Ascending aorta (tissue), 2 donors: ENCODE results near the gene KLK5. TPM values are rescaled to one million over a fixed set of nuclear protein-coding genes. Genes with fewer than 3 reads are reported as not detected.
"Not testable (repeated sequence)": the region's sequence is repeated elsewhere in the genome, so short reads cannot be mapped to it uniquely, and the experiment has no call there.

Experiments
- DNase-seq, 2 donors: peaks; one replicate each; pipeline ENCODE4 v3.0.0-alpha.2; 2019; ENCODE audit warnings: low spot score in 2 of 2
- H3K27ac ChIP-seq, 2 donors: fragments of 200-600 bp; sonication (generic); one replicate each; pipeline ENCODE4 v1.5.1; 2016 to 2017; ENCODE audit warnings: mild to moderate bottlenecking in 1 of 2
- H3K27me3 ChIP-seq: fragments of 200-600 bp; sonication (generic); one replicate; pipeline ENCODE4 v1.5.1; 2017
- H3K36me3 ChIP-seq, 2 donors: fragments of 200-600 bp; sonication (generic); one replicate each; pipeline ENCODE4 v1.5.1; 2016
- H3K4me1 ChIP-seq, 2 donors: fragments of 200-600 bp; sonication (generic); one replicate each; pipeline ENCODE4 v1.5.1; 2016 to 2017; ENCODE audit warnings: mild to moderate bottlenecking in 1 of 2
- H3K4me3 ChIP-seq, 2 donors: fragments of 200-600 bp; sonication (generic); one replicate each; pipeline ENCODE4 v1.5.1; 2016 to 2017; ENCODE audit warnings: mild to moderate bottlenecking in 1 of 2
- H3K9me3 ChIP-seq, 2 donors: fragments of 200-600 bp; sonication (generic); one replicate each; pipeline ENCODE4 v1.5.1; 2016
- intact Hi-C: fragments of 100-400 bp; cut with DNase I; formaldehyde crosslinking; loops from one replicate; pipeline ENCODE4 v1.15.1; 2023
- total RNA-seq: library from RNA; depleted of rRNA; stranded (reverse); fragments of >200 nt; gene quantifications from one replicate; pipeline ENCODE4 v1.1.0, GENCODE V29; 2016
- TF ChIP-seq, protein P1 (sequence below), 3 experiments: fragments of 200-600 bp in 2 of 3; fragments of 450-650 bp in 1 of 3; sonication (generic) in 2 of 3; IDR thresholded peaks; one replicate each; pipeline ENCODE4 v1.5.1; 2016 to 2019; ENCODE audit warnings: antibody characterized with exemption in 3 of 3, mild to moderate bottlenecking in 1 of 3, moderate library complexity in 1 of 3

Gene KLK5
- total RNA-seq, 1 donor from 2014 or later: not detected

DNA sequence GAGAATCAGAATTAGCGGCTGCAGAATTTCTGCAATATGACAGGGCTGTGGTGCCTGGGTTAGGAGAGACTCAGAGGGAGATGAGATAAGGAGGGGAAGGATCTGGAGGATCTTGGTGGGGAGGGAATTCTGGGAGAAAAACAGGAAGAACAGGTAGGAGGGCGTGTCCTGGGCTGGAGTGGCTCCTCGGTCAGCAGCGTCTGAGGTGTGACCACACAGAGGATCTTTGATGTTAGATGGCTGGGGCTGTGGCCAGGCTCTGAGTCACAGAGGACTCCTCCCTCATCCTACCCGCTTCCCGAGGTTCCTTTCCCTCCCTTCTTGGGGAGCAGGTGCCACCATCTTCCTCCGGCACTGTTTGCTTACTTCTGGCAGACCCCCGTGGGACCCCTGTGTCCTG, 22.9 kb upstream of the KLK5 start:
- no peaks in the 10 kb centered on the region for H3K36me3 ChIP-seq
- H3K4me1 ChIP-seq: no peaks in the 10 kb centered on the region
- TF ChIP-seq, protein P1, sequence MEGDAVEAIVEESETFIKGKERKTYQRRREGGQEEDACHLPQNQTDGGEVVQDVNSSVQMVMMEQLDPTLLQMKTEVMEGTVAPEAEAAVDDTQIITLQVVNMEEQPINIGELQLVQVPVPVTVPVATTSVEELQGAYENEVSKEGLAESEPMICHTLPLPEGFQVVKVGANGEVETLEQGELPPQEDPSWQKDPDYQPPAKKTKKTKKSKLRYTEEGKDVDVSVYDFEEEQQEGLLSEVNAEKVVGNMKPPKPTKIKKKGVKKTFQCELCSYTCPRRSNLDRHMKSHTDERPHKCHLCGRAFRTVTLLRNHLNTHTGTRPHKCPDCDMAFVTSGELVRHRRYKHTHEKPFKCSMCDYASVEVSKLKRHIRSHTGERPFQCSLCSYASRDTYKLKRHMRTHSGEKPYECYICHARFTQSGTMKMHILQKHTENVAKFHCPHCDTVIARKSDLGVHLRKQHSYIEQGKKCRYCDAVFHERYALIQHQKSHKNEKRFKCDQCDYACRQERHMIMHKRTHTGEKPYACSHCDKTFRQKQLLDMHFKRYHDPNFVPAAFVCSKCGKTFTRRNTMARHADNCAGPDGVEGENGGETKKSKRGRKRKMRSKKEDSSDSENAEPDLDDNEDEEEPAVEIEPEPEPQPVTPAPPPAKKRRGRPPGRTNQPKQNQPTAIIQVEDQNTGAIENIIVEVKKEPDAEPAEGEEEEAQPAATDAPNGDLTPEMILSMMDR (IDR thresholded peaks at IDR 0.05): no peak
- H3K27me3 ChIP-seq: no peaks in the 10 kb centered on the region
- intact Hi-C loops: no loop called here
- DNase-seq: no peak
- no peaks in the 10 kb centered on the region for H3K9me3 ChIP-seq
- no peak overlapping the region for H3K27ac ChIP-seq
- H3K4me3 ChIP-seq: no peak overlapping the region

DNA sequence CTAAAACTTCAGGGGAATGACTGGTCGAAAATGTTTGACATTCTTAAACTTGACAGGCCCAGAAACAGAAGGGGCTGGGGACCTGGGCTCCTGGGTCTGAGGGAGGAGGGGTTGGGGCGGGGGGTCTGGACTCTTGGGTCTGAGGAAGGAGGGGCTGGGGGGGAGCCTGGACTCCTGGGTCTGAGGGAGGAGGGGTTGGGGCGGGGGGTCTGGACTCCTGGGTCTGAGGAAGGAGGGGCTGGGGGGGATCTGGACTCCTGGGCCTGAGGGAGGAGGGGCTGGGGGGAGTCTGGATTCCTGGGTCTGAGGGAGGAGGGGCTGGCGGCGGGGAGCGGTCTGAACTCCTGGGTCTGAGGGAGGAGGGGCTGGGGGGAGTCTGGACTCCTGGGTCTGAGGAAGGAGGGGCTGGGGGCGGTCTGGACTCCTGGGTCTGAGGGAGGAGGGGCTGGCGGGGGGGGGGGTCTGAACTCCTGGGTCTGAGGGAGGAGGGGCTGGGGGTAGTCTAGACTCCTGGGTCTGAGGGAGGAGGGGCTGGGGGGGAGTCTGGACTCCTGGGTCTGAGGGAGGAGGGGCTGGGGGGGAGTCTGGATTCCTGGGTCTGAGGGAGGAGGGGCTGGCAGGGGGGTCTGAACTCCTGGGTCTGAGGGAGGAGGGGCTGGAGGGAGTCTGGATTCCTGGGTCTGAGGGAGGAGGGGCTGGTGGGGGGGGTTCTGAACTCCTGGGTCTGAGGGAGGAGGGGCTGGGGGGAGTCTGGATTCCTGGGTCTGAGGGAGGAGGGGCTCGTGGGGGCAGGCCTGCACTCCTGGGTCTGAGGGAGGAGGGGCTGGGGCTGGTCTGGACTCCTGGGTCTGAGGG, 22.1 kb upstream of the KLK5 start:
- Histone ChIP-seq H3K4me3 (no peak overlapping the region), H3K36me3 (no peaks in the 10 kb centered on the region), H3K9me3 (no peaks in the 10 kb centered on the region), H3K4me1 (no peaks in the 10 kb centered on the region), H3K27ac (no peak overlapping the region), H3K27me3 (no peaks in the 10 kb centered on the region)
- TF ChIP-seq, protein P1 (IDR thresholded peaks at IDR 0.05): no peak
- no peak for DNase-seq
- intact Hi-C loops: no loop called here

DNA sequence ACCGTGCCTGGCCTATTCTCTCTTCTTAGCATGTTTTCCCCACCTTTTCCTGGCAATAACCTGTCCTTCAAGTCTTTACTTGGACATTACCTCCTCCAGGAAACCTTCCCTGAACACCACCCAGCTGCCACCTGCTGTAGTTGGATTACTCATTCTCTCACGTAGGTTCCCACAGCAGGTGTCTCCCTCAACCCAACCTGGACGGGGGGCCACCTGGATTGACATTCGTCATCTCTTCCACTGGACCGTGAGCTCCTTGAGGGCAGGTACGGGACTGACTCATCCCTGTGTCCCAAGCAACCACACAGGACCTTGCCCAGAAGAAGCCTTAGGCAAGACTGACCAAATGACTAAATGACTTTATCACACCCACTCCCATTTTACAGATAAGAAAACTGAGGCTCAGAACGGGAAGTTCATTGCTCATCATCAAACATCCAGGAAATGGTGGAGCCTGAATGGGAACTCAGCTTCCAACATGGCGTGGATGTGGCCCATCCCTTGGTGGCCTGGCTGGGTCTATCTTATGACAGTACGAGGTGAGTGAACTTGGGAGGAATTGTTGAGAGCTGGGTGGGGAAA, 20.0 kb upstream of the KLK5 start:
- intact Hi-C loops: no loop called here
- H3K36me3 ChIP-seq: no peaks in the 10 kb centered on the region
- no peak overlapping the region for H3K27ac ChIP-seq
- TF ChIP-seq, protein P1 (IDR thresholded peaks at IDR 0.05): no peak
- H3K4me1 ChIP-seq: no peaks in the 10 kb centered on the region
- no peaks in the 10 kb centered on the region for H3K9me3 ChIP-seq
- no peak overlapping the region for H3K4me3 ChIP-seq
- no peaks in the 10 kb centered on the region for H3K27me3 ChIP-seq
- DNase-seq: no peak

DNA sequence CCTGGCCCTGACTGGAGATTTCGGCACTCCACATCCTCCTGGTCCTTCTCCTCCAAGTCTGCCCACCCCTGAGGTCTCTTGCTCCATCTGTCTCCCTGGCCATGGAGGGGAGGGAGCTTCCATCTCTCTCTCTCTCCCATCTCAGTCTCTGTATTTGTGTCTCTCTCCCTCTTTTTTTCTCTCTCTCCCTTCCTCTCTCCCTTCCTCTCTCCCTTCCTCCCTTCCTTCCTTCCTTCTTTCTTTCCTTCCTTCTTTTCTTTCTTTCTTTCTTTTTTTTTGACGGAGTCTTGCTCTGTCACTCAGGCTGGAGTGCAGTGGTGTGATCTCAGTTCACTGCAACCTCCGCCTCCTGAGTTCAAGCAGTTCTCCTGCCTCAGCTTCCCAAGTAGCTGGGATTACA, 17.0 kb upstream of the KLK5 start:
- H3K27me3 ChIP-seq, intact Hi-C loops, H3K36me3 ChIP-seq, H3K27ac ChIP-seq, H3K4me3 ChIP-seq, H3K9me3 ChIP-seq, H3K4me1 ChIP-seq, DNase-seq: not testable (repeated sequence)

DNA sequence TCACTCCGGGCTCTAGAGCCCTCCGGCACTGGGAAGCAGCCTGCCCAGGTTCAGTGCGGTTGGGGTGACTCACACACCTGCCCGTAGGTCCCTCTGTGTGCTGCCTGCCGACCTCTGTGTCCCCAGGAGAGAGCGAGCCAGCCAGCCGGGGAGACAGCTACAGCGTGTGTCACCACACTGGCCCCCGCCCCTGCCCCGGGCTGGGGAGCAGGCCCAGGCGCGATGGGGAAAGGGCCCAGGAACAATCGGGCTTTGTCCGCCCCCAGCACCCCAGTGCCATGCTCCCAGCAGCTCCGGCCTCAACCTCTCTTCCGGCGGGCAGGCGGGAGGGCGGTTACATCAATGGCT, 16.5 kb upstream of the KLK5 start, which contains the start of gene KLK6:
KLK6 (minus strand) TSS at position 179 of the 348 bp plus-strand sequence. CDS start 1,487 bp downstream, outside the sequence.
- TF ChIP-seq, protein P1 (IDR thresholded peaks at IDR 0.05): no peak
- no peak for DNase-seq
- Histone ChIP-seq H3K4me3 (no peak within 1 kb of the TSS), H3K27ac (no peak within 1 kb of the TSS), H3K4me1 (no peaks in the 10 kb centered on the region), H3K27me3 (no peaks in the 10 kb centered on the region), H3K36me3 (no peaks in the 10 kb centered on the region), H3K9me3 (no peaks in the 10 kb centered on the region)
- intact Hi-C loops: no loop called here

DNA sequence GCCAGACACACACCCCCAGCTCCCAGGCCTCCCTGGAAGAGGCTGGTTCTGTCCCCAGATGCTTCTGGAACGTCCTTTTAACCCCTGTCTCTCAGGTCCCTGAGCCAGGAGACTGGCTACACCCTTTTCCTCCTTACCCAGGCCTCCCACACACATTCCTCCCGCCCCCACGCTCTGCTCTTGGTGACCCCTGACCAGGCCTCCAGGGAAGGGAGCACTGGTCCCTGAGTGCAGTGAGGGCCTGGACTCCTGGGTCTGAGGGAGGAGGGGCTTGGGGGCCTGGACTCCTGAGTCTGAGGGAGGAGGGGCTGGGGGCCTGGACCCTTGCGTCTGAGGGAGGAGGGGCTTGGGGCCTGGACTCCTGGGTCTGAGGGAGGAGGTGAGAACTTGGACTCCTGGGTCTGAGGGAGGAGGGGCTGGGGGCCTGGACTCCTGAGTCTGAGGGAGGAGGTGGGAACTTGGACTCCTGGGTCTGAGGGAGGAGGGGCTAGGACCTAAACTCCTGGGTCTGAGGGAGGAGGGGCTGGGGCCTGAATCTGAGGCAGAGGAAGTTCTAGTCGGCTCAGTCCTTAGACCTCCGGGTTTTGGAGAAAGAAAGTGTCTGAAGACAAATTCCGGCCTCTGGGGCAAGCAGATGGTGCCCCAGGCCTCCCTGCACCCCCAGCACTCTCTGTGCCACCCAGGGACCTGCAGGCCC, 16.0 kb upstream of the KLK5 start:
- no peak for DNase-seq
- TF ChIP-seq, protein P1 (IDR thresholded peaks at IDR 0.05): no peak
- intact Hi-C loops: no loop called here
- H3K27me3 ChIP-seq: no peaks in the 10 kb centered on the region
- no peak overlapping the region for H3K4me3 ChIP-seq
- no peaks in the 10 kb centered on the region for H3K36me3 ChIP-seq
- no peak overlapping the region for H3K27ac ChIP-seq
- H3K4me1 ChIP-seq: no peaks in the 10 kb centered on the region
- H3K9me3 ChIP-seq: no peaks in the 10 kb centered on the region
